Measurements from ENCODE around the gene PPP4R3C. TPM values are rescaled to one million over a fixed set of nuclear protein-coding genes. Genes with fewer than 3 reads are reported as not detected.

The PPP4R3C gene
- polyA plus RNA-seq (2011; rRNA removed) (0.04 TPM in 1 of 2 replicates, not detected in the other), polyA plus RNA-seq (2017; fragmentation: RNase III; extraction: RNeasy Plus Mini Kit Qiagen cat#74134 plus additional on column Dnase treatment) (not detected in 3 replicates), polyA minus RNA-seq (2011; rRNA and poly(A)+ RNA removed) (not detected in 2 replicates)
- not detected in 2 replicates for polyA plus RNA-seq (2012; cell fraction: cytosol; rRNA removed)
- not detected in 2 replicates for polyA plus RNA-seq (2012; cell fraction: nucleus; rRNA removed)

GRCh38 chrX:27463187-27463586 is at the start of gene PPP4R3C:
Gene PPP4R3C, minus strand, starts transcription at chrX:27463341. Its CDS starts 45 bp downstream, at chrX:27463296.
- Histone ChIP-seq H3K9me3 (no peaks in the 10 kb centered on the region), H3K27ac (no peak within 1 kb of the TSS), H3K4me2 (no peak within 1 kb of the TSS), H3K4me3 (no peak within 1 kb of the TSS), H3K4me1 (no peaks in the 10 kb centered on the region)
- no peak for ATAC-seq
- TF ChIP-seq EHF (CRISPR knock-in tag; IDR thresholded peaks at IDR 0.05), result no peak
- no peak for TF ChIP-seq ESRRA (IDR thresholded peaks at IDR 0.05; ENCODE audit: borderline replicate concordance, low read length)
- TF ChIP-seq HOXA7 (CRISPR knock-in tag; IDR thresholded peaks at IDR 0.05), result no peak
- no peak for TF ChIP-seq ELK1 (IDR thresholded peaks at IDR 0.05; ENCODE audit: low read depth, low read length)
- TF ChIP-seq KDM5A (IDR thresholded peaks at IDR 0.05), result no peak
- no peak for TF ChIP-seq RCOR1 (IDR thresholded peaks at IDR 0.05; ENCODE audit: low read depth, low read length)
- no peak for TF ChIP-seq HMGXB4 (CRISPR knock-in tag; IDR thresholded peaks at IDR 0.05; ENCODE audit: borderline replicate concordance)
- no peak for TF ChIP-seq BCL3 (IDR thresholded peaks at IDR 0.05)
- TF ChIP-seq E2F6 (IDR thresholded peaks at IDR 0.05; ENCODE audit: borderline replicate concordance, low read depth), result no peak
- no peak for TF ChIP-seq FOSL2 (IDR thresholded peaks at IDR 0.05)
- TF ChIP-seq FOSL2 (CRISPR knock-in tag; IDR thresholded peaks at IDR 0.05), result no peak
- no peak for TF ChIP-seq KDM1A (IDR thresholded peaks at IDR 0.05; ENCODE audit: low read depth)
- TF ChIP-seq USF2 (IDR thresholded peaks at IDR 0.05), result no peak
- no peak for TF ChIP-seq MAZ (IDR thresholded peaks at IDR 0.05; ENCODE audit: borderline replicate concordance, low read depth, low read length)
- TF ChIP-seq HEYL (CRISPR knock-in tag; IDR thresholded peaks at IDR 0.05), result no peak
- no peak for TF ChIP-seq CTCF (IDR thresholded peaks at IDR 0.05)
- TF ChIP-seq NFE2L2 (conservative IDR thresholded peaks at IDR 0.05; ENCODE audit: low read length), result no peak
- TF ChIP-seq CEBPB (IDR thresholded peaks at IDR 0.05), result no peak
- no peak for TF ChIP-seq REST (IDR thresholded peaks at IDR 0.05)
- POLR2A ChIA-PET, result no interaction called here
- FAIRE-seq, result no peak
- 37% methylated on average over 14 of the region's 14 CpGs for WGBS (ENCODE audit: missing lambda C conversion rate)
- CTCF ChIA-PET, result no interaction called here
- no peak for DNase-seq (ENCODE audit: low read depth in 1 of 2, low spot score in 1 of 2)
